ENCODE results near the gene ZNF562.
"Not testable (repeated sequence)": the region's sequence is repeated elsewhere in the genome, so short reads cannot be mapped to it uniquely, and the experiment has no call there.

ZNF562 gene

DNA sequence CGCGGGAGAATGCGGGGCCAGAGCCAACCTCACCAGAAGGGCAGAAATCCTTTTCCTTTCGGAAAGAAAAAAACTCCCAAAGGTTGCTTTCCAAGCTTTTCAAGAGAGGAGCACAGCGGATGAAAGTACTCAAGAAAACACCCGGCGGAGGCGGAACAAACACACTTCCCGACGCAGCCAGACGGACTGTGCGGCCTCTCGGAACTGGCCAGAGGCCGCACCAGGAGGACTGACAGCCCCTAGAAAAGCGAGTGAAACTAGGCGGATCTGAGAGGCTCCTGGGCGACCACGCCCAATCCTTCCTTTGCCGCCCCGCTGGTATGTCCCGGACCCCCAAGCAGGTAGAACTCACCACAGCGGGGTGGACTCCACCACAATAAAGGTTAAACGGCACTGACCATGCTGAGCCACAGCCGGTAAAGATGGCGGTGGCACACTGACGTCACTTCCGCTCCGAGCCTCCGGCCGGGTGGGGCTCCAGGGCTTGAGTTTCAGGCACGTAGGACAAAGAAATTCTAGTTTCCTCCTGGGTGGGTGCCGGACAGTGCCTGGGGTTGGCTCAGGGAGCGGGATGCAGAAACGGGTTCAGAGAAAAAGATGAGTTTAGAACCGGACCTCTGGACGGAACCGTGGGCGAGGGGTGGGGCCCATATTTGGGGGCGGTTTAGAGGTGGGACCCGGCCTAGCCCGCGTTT lies at the start of gene ZNF562:
Gene ZNF562, minus strand, starts transcription at position 438 of the 695 bp plus-strand sequence. CDS start 14,356 bp downstream, outside the sequence.
- DNase-seq (ENCODE audit: low read depth): peak; percentile 78

DNA sequence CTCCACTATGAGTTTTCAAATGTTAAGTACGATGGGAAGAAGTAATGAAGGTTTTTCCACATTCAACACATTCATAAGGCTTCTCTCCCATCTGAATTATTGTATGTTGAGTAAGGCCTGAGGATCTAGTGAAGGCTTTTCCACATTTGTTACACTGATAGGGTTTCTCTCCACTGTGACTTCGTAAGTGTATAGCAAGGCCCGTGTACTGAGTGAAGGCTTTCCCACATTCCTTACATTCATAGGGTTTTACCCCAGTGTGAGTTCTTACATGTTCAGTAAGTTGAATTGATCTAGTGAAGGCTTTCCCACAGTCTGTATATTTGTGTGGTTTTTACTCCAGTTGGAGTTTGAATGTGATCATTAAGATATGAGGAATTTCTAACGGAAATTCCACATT lies 49.3 kb upstream of the ZNF562 start:
- DNase-seq (ENCODE audit: low read depth): no peak

DNA sequence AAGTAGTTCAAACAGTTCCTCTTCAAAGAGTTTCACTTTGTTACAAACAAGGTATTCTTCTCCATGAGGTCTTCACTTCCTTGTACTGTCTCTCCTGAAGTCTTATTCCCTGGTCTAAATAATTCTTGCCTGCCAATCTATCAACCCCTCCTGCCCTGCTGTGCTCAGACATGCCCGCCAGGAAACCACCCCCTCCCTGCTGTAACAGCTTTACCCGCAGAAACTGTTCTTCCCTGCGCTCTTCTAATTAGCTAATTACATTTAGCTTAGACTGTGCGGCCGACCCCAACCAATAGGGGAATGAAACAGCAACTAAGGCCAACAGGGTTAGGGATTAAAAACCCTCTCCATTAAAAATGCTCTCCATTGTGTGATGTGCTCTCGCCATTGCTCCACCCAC lies 47.0 kb upstream of the ZNF562 start:
- DNase-seq (ENCODE audit: low read depth): no peak

DNA sequence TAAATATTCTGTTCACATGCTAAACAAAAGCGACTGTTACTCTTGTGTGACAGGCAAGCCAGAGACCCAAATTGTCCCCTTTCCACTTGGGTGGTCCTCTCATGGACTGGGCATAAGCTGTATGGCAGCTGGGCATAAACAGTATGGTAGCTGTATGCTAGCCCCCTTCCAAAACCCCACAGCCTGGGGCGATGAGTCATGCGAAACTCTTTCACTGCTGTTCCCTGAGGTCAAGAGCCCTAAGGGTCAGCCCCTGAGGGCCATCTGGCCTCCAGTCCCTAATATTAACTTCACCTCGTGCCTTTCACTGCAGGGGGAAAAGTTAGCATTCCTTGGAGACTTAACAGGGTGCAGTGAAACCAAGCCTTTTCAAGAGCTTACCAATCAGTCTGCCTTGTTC lies 45.6 kb upstream of the ZNF562 start:
- no peak for DNase-seq (ENCODE audit: low read depth)

DNA sequence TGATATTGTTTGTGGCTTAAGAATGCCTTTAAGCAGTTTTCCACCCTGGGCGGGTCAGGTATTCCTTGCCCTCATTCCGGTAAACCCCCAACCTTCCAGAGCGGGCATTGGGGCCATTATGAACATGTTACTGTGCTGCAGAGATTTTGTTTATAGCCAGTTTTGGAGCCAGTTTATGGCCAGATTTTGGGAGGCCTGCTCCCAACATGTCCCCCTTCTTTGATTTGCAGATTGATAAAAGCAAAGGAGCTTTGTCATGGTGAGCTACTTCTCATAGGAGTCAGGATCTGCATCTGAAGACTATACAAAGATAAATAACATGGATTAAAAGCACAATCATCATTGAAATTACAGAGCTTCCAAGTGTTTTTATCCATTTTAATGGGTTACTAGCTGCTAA lies 36.9 kb upstream of the ZNF562 start:
- DNase-seq (ENCODE audit: low read depth): no peak

DNA sequence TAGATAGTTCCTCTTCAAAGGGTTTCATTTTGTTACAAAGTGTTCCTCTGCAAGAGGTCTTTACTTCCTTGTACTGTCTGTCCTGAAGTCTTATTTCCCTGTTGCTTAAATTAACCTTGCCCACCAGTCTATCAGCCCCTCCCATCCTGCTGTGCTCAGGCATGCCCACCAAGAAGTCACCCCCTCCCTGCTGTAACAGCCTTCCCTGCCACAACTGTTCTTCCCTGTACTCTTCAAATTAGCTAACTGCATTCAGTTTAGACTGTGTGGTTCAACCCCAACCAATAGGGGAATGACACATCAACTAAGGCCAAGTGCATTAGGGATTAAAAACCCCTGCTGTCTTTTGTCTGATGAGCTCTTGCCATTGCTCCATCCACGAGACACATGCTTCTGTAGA lies 34.4 kb upstream of the ZNF562 start:
- no peak for DNase-seq (ENCODE audit: low read depth)

DNA sequence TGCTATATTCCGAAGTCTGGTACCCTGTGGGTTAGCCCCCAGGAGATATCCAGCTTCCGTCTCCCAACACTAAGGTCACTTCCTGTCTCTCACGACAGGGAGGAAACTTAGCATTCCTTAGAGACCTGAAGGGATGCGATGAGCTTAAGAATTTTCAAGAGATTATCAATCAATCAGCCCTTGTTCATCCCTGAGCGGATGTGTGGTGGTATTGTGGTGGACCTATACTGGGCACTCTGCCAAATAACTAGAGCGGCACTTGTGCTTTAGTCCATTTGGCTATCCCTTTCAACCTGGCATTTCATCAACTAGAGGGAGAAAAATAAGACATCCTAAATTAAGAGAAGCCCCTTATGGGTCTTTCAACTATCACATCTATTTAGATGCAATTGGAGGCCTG lies 30.9 kb upstream of the ZNF562 start:
- no peak for DNase-seq (ENCODE audit: low read depth)

DNA sequence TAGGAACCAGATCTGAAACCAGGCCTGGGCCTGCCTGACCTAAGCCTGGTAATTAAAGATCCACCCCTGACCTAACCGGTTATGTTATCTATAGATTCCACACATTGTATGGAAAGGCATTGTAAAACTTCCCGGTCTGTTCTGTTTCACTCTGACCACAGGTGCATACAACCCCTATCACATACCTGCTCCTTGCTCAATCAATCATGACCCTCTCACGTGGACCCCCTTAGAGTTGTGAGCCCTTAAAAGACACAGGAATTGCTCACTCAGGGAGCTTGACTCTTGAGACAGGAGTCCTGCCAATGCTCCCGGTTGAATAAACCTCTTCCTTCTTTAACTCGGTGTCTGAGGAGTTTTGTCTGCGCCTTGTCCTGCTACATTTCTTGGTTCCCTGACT lies 27.3 kb upstream of the ZNF562 start:
- DNase-seq (ENCODE audit: low read depth): no peak

DNA sequence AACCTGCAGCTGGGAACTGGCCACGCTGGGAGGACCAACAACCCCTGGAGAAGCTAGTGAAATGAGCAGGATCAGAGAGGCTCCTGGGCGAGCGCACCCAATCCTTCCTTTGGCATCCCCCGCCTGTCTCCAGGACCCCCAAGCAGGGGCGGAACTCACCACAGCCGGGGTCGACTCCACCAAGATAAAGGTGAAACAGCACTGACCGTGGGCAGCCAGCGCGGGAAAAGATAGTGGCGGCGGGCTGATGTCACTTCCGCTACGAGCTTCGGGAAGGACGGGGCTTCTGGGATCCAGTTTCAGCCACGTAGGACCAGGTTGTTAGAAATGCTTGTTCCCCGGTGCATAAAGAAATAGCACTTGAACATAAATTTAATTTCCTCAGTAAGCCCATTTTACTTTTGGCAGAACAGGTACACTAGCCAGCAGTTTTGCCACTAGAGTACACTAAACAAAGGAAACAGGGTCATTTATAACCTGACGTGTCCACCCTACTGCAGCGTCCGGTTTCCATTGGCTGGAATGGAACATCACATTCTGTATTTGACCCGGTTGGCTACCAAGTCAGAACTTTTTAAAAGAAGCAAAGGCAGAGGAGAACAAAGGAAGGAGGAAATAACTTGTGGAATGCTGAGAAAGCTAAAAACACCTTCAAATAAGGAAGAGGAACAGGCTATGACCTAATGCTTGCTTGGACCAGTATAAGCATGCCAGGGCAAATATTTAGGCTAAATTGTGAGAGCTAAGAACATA lies 25.5 kb upstream of the ZNF562 start:
- no peak for DNase-seq (ENCODE audit: low read depth)

DNA sequence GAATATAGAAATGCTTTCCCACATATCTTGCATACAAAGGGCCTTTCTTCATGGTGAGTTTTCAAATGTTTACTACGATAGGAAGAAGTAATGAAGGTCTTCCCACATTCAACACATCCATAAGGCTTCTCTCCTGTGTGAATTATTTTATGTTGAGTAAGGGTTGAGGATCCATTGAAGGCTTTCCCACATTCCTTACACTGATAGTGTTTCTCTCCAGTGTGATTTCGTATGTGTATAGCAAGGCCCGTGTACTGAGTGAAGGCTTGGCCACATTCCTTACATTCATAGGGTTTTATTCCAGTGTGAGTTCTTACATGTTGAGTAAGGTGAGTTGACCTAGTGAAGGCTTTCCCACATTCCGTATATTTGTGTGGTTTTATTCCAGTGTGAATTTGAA lies 15.4 kb upstream of the ZNF562 start:
- not testable (repeated sequence) for DNase-seq (ENCODE audit: low read depth)

DNA sequence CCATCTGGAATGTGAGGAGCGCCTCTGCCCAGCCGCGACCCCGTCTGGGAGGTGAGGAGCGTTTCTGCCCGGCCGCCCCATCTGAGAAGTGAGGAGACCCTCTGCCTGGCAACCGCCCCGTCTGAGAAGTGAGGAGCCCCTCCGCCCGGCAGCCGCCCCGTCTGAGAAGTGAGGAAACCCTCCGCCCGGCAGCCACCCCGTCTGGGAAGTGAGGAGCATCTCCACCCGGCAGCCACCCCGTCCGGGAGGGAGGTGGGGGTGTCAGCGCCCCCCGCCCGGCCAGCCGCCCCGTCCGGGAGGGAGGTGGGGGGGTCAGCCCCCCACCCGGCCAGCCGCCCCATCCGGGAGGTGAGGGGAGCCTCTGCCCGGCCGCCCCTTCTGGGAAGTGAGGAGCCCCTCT lies 5.1 kb upstream of the ZNF562 start:
- not testable (repeated sequence) for DNase-seq (ENCODE audit: low read depth)

DNA sequence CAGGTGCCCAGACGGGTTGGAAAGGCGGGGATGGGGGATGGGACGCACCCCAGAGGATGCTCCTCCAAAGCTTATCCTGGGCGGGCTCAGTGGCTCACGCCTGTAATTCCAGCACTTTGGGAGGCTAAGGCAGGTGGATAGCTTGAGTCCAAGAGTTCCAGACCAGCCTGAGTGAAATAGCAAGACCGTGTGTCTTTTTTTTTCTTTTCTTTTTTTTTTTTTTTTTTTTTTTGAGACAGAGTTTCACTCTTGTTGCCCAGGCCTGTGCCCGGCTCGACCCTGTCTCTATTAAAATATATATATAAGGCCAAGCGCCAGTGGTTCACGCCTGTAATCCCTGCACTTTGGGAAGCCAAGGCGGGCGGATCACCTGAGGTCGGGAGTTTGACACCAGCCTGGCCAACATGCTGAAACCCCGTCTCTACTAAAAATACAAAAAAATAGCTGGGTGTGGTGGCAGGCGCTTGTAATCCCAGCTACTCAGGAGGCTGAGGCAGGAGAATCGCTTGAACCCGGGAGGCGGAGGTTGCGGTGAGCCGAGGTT lies 530 bp upstream of the ZNF562 start:
- DNase-seq (ENCODE audit: low read depth): not testable (repeated sequence)

DNA sequence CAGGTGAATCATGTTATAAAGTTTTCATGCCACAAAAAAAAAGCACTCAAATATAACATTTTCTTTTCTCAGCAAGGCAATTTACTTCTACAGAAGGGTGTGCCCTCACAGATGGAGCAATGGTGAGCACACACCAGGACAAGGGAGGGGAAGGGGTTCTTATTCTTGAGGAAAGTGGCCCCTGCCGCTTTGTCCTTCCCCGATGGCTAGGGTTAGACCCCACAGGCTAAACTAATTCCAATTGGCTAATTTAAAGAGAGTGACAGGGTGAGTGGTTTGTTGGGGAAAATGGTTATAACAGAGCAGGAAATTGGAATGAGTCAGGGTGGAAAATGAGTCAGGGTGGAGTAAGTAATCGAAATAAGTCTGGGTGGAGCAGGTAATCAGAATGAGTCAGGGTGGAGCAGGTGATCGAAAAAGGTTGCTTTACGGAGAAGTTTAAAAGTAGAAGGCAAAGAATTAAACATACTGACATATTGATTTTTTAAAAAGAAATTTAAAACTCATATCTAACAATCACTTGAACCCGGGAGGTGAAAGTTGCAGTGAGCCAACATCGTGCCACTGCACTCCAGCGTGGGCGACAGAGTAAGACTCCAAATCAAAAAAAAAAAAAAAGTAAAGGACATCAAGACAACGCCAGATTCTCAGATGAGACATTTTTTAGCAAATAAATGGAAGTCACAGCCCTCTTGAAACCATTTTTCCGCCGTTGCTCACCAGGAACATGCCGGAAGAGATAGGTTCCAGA lies 813 bp downstream of the ZNF562 start:
- no peak for DNase-seq (ENCODE audit: low read depth)

DNA sequence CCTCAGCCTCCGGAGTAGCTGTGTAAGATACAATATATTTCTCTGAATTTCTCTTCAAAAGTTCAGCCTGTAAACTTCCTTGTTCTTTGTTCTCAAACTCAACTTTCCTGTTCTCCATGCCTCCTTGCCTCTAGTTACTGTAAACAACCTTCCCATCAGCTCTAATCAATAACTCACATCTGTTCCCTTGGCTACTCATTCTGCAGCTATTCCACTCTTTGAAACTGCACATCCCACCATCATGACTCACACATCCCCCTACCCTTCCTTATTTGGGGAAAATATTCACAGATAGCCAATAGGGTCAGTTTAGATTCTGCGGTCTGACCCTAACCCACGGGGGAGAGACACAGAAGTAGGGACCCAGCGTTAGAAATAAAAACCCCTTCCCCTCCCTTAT lies 2.0 kb downstream of the ZNF562 start:
- no peak for DNase-seq (ENCODE audit: low read depth)

DNA sequence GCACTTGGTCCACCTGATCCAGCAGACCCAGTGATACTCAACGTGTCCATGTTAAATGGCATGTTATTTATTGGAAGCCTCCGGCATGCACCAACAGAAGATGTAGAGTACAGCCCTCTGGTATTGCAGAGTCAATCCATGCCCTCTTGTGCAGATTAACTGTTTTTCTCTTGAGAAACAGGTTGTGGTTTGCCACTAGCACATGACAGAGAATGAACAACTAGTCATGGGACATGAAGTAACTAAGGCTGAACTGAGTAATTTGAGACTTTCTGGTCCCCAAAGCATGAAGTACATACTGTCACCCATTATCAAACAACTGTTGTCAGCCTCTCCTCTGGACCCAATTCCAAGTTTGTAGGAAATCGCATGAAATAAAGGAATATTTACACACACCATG lies 3.2 kb downstream of the ZNF562 start:
- DNase-seq (ENCODE audit: low read depth): no peak

DNA sequence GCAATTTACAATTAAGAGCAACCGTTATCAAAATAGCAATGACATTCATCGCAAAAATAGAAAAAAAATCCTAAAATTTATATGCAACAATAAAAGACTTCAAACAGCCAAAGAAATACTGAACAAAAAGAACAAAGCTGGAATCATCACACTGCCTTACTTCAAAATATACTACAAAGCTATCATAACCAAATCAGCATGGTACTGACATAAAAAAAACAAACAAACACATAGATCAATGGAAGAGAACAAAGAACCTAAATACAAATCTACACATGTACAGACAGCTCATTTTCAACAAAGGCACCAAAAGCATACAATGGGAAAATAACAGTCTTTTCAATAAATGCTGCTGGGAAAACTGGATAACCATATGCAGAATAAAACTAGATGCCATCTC lies 6.4 kb downstream of the ZNF562 start:
- no peak for DNase-seq (ENCODE audit: low read depth)

DNA sequence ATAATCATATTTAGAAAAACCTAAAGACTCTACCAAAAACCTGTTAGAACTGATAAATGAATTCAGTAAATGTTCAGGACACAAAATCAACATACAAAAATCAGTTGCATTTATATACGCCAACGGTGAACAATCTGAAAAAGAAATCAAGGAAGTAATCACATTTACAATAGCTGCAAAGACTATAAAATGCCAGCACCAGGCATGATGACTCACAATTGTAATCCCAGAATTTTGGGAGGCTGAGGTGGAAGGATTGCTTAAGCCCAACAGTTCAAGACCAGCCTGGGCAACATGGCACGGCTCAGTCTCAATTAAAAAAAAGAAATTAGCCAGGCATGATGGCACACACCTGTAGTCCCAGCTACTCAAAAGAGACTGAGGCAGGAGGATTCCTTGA lies 7.0 kb downstream of the ZNF562 start:
- no peak for DNase-seq (ENCODE audit: low read depth)

DNA sequence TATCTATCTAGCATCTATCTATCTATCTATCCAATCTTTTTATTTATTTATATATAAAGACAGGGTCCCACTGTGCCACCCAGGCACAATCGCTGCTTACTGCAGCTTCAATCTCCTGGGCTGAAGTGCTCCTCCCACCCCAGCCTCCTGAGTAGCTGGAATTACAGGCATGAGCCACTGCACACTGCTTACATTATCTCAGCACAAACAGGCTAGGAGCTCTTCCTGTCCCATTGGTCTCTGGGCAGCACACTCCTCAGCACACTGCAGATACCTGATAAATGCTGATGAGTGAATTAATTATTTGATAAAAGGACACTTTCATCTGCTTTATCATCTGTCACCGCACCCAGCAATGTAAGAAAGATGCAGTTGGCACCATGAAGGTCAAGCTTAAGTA lies 16.1 kb downstream of the ZNF562 start:
- no peak for DNase-seq (ENCODE audit: low read depth)

DNA sequence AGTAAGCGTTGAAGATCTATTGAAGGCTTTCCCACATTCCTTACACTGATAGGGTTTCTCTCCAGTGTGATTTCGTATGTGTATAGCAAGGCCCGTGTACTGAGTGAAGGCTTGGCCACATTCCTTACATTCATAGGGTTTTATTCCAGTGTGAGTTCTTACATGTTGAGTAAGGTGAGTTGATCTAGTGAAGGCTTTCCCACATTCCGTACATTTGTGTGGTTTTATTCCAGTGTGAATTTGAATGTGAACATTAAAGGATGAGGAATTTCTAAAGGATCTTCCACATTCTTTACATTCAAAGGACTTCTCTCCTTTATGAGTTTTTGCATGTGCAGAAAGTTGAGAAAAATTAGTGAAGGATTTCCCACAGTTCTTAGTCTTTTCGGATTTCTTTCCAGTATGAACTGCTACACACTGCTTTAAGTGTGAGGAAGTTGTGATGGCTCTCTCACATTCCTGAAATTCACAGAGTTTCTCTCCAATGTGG lies 21.8 kb downstream of the ZNF562 start:
- not testable (repeated sequence) for DNase-seq (ENCODE audit: low read depth)

DNA sequence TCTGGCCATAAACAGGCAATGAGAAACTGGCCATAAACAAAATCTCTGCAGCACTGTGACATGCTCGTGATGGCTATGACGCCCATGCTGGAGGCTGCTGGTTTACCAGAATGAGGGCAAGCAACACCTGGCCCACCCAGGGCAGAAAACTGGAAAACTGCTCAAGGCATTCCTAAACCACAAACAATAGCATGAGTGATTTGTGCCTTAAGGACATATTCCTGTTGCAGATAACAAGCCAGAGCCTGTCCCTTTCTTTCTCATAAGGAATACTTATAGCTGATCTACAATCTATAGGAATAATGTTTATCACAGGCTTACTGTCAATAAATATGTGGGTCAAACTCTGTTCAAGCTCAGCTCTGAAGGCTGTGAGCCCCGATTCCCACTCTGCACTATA lies 23.4 kb downstream of the ZNF562 start:
- DNase-seq (ENCODE audit: low read depth): not testable (repeated sequence)

DNA sequence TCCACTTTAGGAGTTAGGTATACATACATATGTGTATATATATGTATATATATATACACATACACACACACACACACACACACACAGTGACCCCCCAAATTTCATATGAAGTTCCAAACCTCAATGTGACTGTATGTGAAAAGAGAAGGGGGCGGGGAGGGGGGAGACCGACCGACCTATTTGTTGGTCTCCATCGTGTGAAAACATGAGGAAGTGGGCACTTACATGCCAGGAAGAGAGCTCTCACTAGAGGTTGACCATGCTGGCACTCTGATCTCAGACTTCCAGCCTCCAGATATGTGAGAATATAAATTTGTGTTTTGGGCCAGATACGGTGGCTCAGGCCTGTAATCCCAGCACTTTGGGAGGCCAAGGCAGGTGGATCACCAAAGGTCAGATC lies 24.6 kb downstream of the ZNF562 start:
- no peak for DNase-seq (ENCODE audit: low read depth)

DNA sequence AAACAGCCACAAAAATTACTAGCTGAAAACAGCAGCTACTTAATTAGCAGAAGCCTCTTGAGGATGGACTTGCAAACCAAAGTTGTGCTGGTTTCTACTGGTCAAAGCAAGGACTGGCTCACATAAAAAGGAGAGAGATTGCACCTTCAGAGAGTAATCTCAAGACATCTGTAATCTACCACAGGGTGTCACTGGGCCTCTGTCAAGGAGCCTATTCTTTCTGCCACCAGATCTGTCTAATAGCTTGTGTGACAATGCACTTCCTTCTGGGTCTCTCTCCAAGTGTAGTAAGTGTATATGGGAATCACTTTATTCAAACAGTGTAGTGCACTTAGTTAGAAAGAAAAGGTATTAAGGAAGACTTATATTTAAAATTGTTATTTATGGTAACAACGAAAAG lies 29.4 kb downstream of the ZNF562 start:
- no peak for DNase-seq (ENCODE audit: low read depth)

DNA sequence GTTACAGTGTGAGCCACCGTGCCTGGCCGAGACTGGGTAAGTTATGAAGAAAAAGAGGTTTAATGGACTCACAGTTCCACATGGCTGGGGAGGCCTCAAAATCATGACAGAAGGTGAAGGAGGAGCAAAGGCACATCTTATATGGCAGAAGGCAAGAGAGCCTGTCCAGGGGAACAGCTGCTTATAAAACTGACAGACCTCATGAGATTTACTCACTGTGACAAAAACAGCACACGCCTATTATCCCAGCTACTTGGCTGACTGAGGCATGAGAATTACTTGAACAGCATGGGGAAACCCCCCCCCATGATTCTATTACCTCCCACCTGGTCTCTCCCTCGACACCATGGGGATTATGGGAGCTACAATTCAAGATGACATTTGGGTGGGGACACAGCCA lies 30.4 kb downstream of the ZNF562 start:
- DNase-seq (ENCODE audit: low read depth): no peak

Data from HS-27A (cell line).